Mesodermal cell (in vitro differentiated cells): ENCODE results near the gene IMPG1.
"Not testable (repeated sequence)": the region's sequence is repeated elsewhere in the genome, so short reads cannot be mapped to it uniquely, and the experiment has no call there.

Source experiments
- H3K27ac ChIP-seq: 2 replicates; pipeline ENCODE4 v1.7.0; 2013; ENCODE audit warnings: mild to moderate bottlenecking, low read depth, low read length, moderate library complexity; ENCODE audit not compliant: severe bottlenecking
- H3K36me3 ChIP-seq: 2 replicates; pipeline ENCODE4 v1.7.1; 2013; ENCODE audit warnings: mild to moderate bottlenecking, low read length, moderate library complexity; ENCODE audit not compliant: control insufficient read depth, insufficient read depth
- H3K4me1 ChIP-seq: one replicate; pipeline ENCODE4 v1.7.1; 2013; ENCODE audit warnings: mild to moderate bottlenecking, low read length; ENCODE audit not compliant: insufficient read depth, control insufficient read depth, poor library complexity, severe bottlenecking
- H3K4me3 ChIP-seq: 2 replicates; pipeline ENCODE4 v1.7.0; 2013; ENCODE audit warnings: low read length, control low read depth, mild to moderate bottlenecking; ENCODE audit not compliant: insufficient read depth, poor library complexity, severe bottlenecking; ENCODE audit errors: extremely low read depth
- H3K9me3 ChIP-seq: 2 replicates; pipeline ENCODE4 v1.7.1; 2013; ENCODE audit warnings: mild to moderate bottlenecking, low read length, moderate library complexity; ENCODE audit not compliant: control insufficient read depth
- WGBS, 2 experiments: methylation state at CpG; one replicate each; pipeline ENCODE4 v1.1.5; 2013; ENCODE audit warnings: missing lambda C conversion rate in 2 of 2; ENCODE audit not compliant: insufficient coverage in 2 of 2; 5-methylcytosine and 5-hydroxymethylcytosine counted together

Gene IMPG1

DNA sequence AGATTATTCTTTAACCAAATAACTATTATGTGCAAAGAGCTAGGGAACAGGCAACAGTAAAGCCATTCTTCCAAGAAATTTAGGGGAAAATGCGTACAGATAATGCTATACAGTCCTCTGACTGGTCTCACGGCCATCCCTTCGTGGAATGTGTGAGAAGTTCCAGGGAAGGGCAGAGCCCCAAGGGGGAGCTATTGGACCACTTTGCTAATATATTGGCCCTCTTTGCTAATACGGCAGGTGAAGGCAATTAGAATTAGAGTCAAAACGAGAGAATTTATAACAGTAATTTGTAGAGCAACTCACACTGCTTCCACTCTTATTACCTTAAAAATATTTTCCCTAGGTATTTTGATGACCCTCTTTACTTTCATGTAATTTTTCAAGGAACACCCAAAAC is 140.4 kb downstream of the IMPG1 start:
- H3K9me3 ChIP-seq, result no peaks in the 10 kb centered on the region
- peaks cover 4% of the 10 kb centered on the region for H3K4me1 ChIP-seq
- H3K4me3 ChIP-seq, result no peak overlapping the region
- WGBS, 2 experiments, result 31 to 41% methylated on average over 3 of the region's 5 CpGs
- no peaks in the 10 kb centered on the region for H3K36me3 ChIP-seq
- H3K27ac ChIP-seq, result no peak overlapping the region

DNA sequence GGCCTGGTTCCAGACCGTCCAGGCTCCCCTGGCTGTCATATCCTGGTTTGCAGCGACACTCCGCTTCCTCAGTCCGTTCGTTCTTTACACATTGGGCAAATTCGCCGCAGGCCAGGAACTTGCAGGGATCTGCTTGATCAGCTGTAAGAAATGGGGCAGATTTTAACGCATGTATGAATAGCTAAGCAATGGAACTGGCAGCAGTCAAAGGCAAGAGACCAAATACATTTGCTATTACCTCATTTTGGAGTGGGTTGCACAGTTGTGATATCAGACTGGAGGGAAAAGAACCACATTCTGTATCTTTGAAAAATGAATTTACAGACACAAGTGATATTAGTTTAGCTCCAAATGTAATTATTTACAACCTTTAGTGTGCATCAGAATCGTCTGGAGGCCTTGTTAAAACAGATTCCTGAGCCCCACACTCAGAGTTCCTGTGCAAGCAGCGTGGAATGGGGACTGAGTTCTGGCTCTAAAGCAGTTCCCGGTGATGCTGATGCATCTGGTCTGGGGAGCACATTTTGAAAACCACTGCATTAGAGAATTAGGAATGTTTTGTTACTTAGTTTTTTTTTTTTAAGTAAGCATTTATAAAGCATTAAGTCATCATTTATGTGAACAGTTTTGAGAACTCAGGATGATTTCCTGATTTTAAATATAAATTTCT is 141.3 kb downstream of the IMPG1 start:
- Histone ChIP-seq H3K9me3 (no peaks in the 10 kb centered on the region), H3K36me3 (no peaks in the 10 kb centered on the region), H3K4me1 (peaks cover 4% of the 10 kb centered on the region), H3K4me3 (no peak overlapping the region), H3K27ac (no peak overlapping the region)
- WGBS, 2 experiments, result 84 to 87% methylated on average over 9 to 11 of the region's 11 CpGs

GRCh38 chr6:75926293-75927168 is 145.9 kb downstream of the IMPG1 start:
- peaks cover 4% of the 10 kb centered on the region for H3K4me1 ChIP-seq
- H3K9me3 ChIP-seq, result no peaks in the 10 kb centered on the region
- H3K36me3 ChIP-seq, result no peaks in the 10 kb centered on the region
- no peak overlapping the region for H3K4me3 ChIP-seq
- no peak overlapping the region for H3K27ac ChIP-seq
- WGBS, 2 experiments, result 92% methylated on average over 2 of the region's 5 CpGs; no CpG with 5 or more reads in 1 of the 2 experiments

DNA sequence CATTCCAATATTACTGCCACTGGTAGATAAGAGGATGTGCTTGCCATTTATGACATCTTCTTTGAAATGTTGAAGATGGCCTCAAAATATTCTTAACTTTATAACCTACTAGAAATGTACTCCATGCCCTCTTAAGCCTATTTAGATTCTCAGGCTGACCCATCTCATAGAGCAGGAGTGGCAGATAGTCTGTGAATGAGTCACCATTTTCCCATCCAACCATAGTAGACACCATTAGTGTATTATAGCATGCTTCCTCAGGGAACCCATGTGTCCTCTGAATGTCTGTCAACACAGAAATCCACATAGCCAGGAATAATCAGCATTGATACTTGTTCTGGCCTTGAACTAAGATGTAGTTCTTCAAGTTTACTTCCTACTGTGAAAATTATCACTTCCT is 150.2 kb downstream of the IMPG1 start:
- no peaks in the 10 kb centered on the region for H3K4me1 ChIP-seq
- no peaks in the 10 kb centered on the region for H3K36me3 ChIP-seq
- H3K27ac ChIP-seq, result no peak overlapping the region
- no peak overlapping the region for H3K4me3 ChIP-seq
- no peaks in the 10 kb centered on the region for H3K9me3 ChIP-seq

DNA sequence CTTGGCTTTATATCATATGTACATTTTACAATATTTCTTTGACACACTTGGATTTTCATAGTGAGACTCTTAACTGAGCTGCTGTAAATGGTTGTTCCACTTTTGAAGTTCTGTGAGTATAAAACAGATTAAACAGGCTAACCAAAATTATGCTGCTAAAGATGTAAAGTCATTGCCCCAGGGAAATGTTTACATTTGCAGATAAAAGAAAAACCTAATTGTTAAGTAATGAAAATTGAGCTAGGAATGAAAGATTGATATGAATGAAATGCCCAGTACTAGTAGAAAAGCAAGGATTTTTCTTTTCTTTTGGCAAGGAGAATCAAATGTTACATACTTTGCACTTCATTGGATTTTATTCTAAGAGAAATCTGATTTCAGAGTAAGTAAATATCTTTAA is 159.4 kb downstream of the IMPG1 start:
- Histone ChIP-seq H3K4me3 (no peak overlapping the region), H3K4me1 (no peaks in the 10 kb centered on the region), H3K36me3 (no peaks in the 10 kb centered on the region), H3K27ac (no peak overlapping the region), H3K9me3 (no peaks in the 10 kb centered on the region)

DNA sequence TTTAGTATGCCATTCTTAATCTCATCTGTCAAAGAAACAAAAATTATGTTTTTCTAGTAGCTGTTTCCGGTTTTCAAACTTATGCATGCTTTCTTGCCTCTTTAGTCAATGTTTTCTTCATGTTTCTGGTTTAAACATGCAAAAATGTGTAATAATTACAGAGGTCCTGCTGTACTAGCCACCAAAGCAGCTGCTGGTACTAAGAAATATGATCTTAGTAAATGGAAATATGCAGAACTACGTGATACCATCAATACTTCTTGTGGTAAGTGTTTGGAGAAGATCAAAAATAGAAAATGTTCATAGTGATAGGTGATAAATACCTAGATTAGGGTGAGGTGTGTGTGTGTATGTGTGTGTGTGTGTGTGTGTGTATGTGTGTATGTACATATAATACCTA is 165.0 kb downstream of the IMPG1 start:
- Histone ChIP-seq H3K36me3 (no peaks in the 10 kb centered on the region), H3K27ac (no peak overlapping the region), H3K4me3 (no peak overlapping the region), H3K9me3 (no peaks in the 10 kb centered on the region), H3K4me1 (no peaks in the 10 kb centered on the region)
- 100% methylated on average over 1 of the region's 2 CpGs for WGBS, 2 experiments

GRCh38 chr6:75906871-75907270 is 165.6 kb downstream of the IMPG1 start:
- WGBS, 2 experiments, result 40 to 57% methylated on average over 1 of the region's 3 CpGs
- no peaks in the 10 kb centered on the region for H3K4me1 ChIP-seq

GRCh38 chr6:75905129-75905528 is 167.3 kb downstream of the IMPG1 start:
- H3K4me1 ChIP-seq, H3K9me3 ChIP-seq, H3K4me3 ChIP-seq, H3K27ac ChIP-seq, H3K36me3 ChIP-seq: not testable (repeated sequence)
- WGBS, 2 experiments, result 95 to 97% methylated on average over 13 to 14 of the region's 14 CpGs

More at GRCh38 chr6:75906871-75907270, 165.6 kb downstream of the IMPG1 start:
- H3K9me3 ChIP-seq, result no peaks in the 10 kb centered on the region
- no peak overlapping the region for H3K27ac ChIP-seq
- H3K4me3 ChIP-seq, result no peak overlapping the region
- no peaks in the 10 kb centered on the region for H3K36me3 ChIP-seq

- not testable (repeated sequence) for H3K4me3 ChIP-seq, H3K27ac ChIP-seq, H3K9me3 ChIP-seq, H3K36me3 ChIP-seq, H3K4me1 ChIP-seq
- WGBS, 2 experiments, result no CpG with 5 or more reads among the region's 1 CpG
Observed at GRCh38 chr6:75900216-75900615, 172.2 kb downstream of the IMPG1 start.

GRCh38 chr6:75896526-75896925 is 175.9 kb downstream of the IMPG1 start:
- no peaks in the 10 kb centered on the region for H3K9me3 ChIP-seq
- WGBS, 2 experiments, result 100% methylated on average over 1 of the region's 3 CpGs; no CpG with 5 or more reads in 1 of the 2 experiments
- H3K27ac ChIP-seq, result no peak overlapping the region

GRCh38 chr6:75893776-75894152 is 178.7 kb downstream of the IMPG1 start:
- no peaks in the 10 kb centered on the region for H3K4me1 ChIP-seq
- H3K36me3 ChIP-seq, result peaks cover 15% of the 10 kb centered on the region
- H3K27ac ChIP-seq, result no peak overlapping the region
- H3K9me3 ChIP-seq, result no peaks in the 10 kb centered on the region
- 57% methylated on average over 1 of the region's 2 CpGs; no CpG with 5 or more reads in 1 of the 2 experiments for WGBS, 2 experiments
- no peak overlapping the region for H3K4me3 ChIP-seq

More at GRCh38 chr6:75896526-75896925, 175.9 kb downstream of the IMPG1 start:
- Histone ChIP-seq H3K4me1 (no peaks in the 10 kb centered on the region), H3K4me3 (no peak overlapping the region), H3K36me3 (peaks cover 9% of the 10 kb centered on the region)
